Body of pancreas (tissue), 4 donors: ENCODE data around the gene RSRC1. TPM values are rescaled to one million over a fixed set of nuclear protein-coding genes. Genes with fewer than 3 reads are reported as not detected.
"Not testable (repeated sequence)": the region's sequence is repeated elsewhere in the genome, so short reads cannot be mapped to it uniquely, and the experiment has no call there.

Source experiments
- ATAC-seq: fragments of 150-250 bp; one replicate; pipeline ENCODE4 v1.9.1; 2016
- DNase-seq, 4 donors: peaks; one replicate each; pipeline ENCODE4 v3.0.0-alpha.2; 2019
- H3K27ac ChIP-seq, 4 donors: fragments of 200-600 bp; sonication (generic); 1 replicate in 3 of 4; 2 replicates in 1 of 4; pipeline versions ENCODE4 v1.5.1 to v1.6.1; 2016 to 2019; ENCODE audit warnings: mild to moderate bottlenecking in 1 of 4, mixed read lengths in 1 of 4, moderate library complexity in 1 of 4
- H3K27me3 ChIP-seq, 2 donors: fragments of 200-600 bp; sonication (generic); one replicate each; pipeline ENCODE4 v1.6.0; 2016; ENCODE audit warnings: mild to moderate bottlenecking in 1 of 2
- H3K36me3 ChIP-seq, 2 donors: fragments of 200-600 bp; sonication (generic); replicated peaks in 1 of 2; 2 replicates each; pipeline ENCODE4 v1.5.1; 2016; ENCODE audit warnings: low read depth in 2 of 2; ENCODE audit not compliant: insufficient read depth in 1 of 2
- H3K4me1 ChIP-seq: fragments of 200-600 bp; sonication (generic); one replicate; pipeline ENCODE4 v1.6.0; 2016
- H3K4me3 ChIP-seq, 2 donors: fragments of 200-600 bp; sonication (generic); 1 replicate in 1 of 2; 2 replicates in 1 of 2; pipeline ENCODE4 v1.5.1; 2016 to 2019
- H3K9me3 ChIP-seq, 3 donors: fragments of 200-600 bp; sonication (generic); 1 replicate in 2 of 3; 2 replicates in 1 of 3; pipeline ENCODE4 v1.5.1; 2016
- CTCF ChIP-seq, 7 experiments: fragments of 450-650 bp in 4 of 7; fragments of 200-600 bp in 3 of 7; sonication (generic) in 3 of 7; IDR thresholded peaks; one replicate each; pipeline ENCODE4 v1.5.1; 2016 to 2019; ENCODE audit warnings: antibody characterized with exemption in 7 of 7
- POLR2A ChIP-seq, 3 donors: fragments of 450-650 bp; IDR thresholded peaks; one replicate each; pipeline ENCODE4 v1.6.1; 2016; ENCODE audit warnings: antibody characterized with exemption in 3 of 3, mild to moderate bottlenecking in 2 of 3
- WGBS, 2 donors: methylation state at CpG; one replicate each; pipeline ENCODE4 v1.1.5; 2017; 5-methylcytosine and 5-hydroxymethylcytosine counted together
- intact Hi-C: fragments of 100-400 bp; cut with DNase I; formaldehyde crosslinking; loops from one replicate; pipeline ENCODE4 v1.15.1; 2023
- total RNA-seq, 2 donors: library from RNA; depleted of rRNA; stranded (reverse); fragments of >200 nt; gene quantifications; one replicate each; pipeline ENCODE4 v1.1.0, GENCODE V29; 2016

Gene RSRC1
- total RNA-seq, 2 donors from 2014 or later: 18.5 to 21.5 TPM

GRCh38 chr3:158308236-158308928, 198.5 kb downstream of the RSRC1 start:
- ATAC-seq (no peak), DNase-seq (no peak)
- no peak for TF ChIP-seq CTCF (IDR thresholded peaks at IDR 0.05)
- no peak for TF ChIP-seq POLR2A (IDR thresholded peaks at IDR 0.05)
- no peaks in the 10 kb centered on the region for H3K9me3 ChIP-seq
- no peaks in the 10 kb centered on the region for H3K36me3 ChIP-seq
- no peaks in the 10 kb centered on the region for H3K4me1 ChIP-seq
- intact Hi-C loops: no loop called here
- no peak overlapping the region for H3K27ac ChIP-seq
- WGBS, 2 donors: 94 to 97% methylated on average over 8 of the region's 8 CpGs
- no peak overlapping the region for H3K4me3 ChIP-seq
- H3K27me3 ChIP-seq: no peaks in the 10 kb centered on the region

GRCh38 chr3:158312560-158313141, 202.8 kb downstream of the RSRC1 start:
- H3K4me1 ChIP-seq: no peaks in the 10 kb centered on the region
- H3K27ac ChIP-seq: no peak overlapping the region
- H3K9me3 ChIP-seq: no peaks in the 10 kb centered on the region
- TF ChIP-seq POLR2A (IDR thresholded peaks at IDR 0.05) (no peak), CTCF (IDR thresholded peaks at IDR 0.05) (no peak)
- ATAC-seq: no peak
- H3K4me3 ChIP-seq: no peak overlapping the region
- H3K27me3 ChIP-seq: no peaks in the 10 kb centered on the region
- H3K36me3 ChIP-seq: no peaks in the 10 kb centered on the region
- intact Hi-C loops: no loop called here
- DNase-seq: no peak

GRCh38 chr3:158313338-158313927, 203.5 kb downstream of the RSRC1 start:
- no peak for ATAC-seq
- WGBS, 2 donors: 52 to 62% methylated on average over 3 of the region's 3 CpGs
- H3K4me3 ChIP-seq: no peak overlapping the region
- no peaks in the 10 kb centered on the region for H3K27me3 ChIP-seq
- no peak for DNase-seq
- TF ChIP-seq POLR2A (IDR thresholded peaks at IDR 0.05) (no peak), CTCF (IDR thresholded peaks at IDR 0.05) (no peak)
- H3K9me3 ChIP-seq: no peaks in the 10 kb centered on the region
- H3K27ac ChIP-seq: no peak overlapping the region
- no peaks in the 10 kb centered on the region for H3K4me1 ChIP-seq
- H3K36me3 ChIP-seq: no peaks in the 10 kb centered on the region
- intact Hi-C loops: no loop called here

GRCh38 chr3:158314426-158315357, 204.8 kb downstream of the RSRC1 start:
- no peak for DNase-seq
- no peaks in the 10 kb centered on the region for H3K27me3 ChIP-seq
- intact Hi-C loops: no loop called here
- H3K27ac ChIP-seq: no peak overlapping the region
- H3K4me3 ChIP-seq: no peak overlapping the region
- H3K9me3 ChIP-seq: no peaks in the 10 kb centered on the region
- H3K4me1 ChIP-seq: no peaks in the 10 kb centered on the region
- TF ChIP-seq POLR2A (IDR thresholded peaks at IDR 0.05) (no peak), CTCF (IDR thresholded peaks at IDR 0.05) (no peak)
- 95 to 98% methylated on average over 6 of the region's 6 CpGs for WGBS, 2 donors
- no peaks in the 10 kb centered on the region for H3K36me3 ChIP-seq
- no peak for ATAC-seq

- intact Hi-C loops, H3K36me3 ChIP-seq, H3K9me3 ChIP-seq, H3K4me3 ChIP-seq, H3K27ac ChIP-seq, ATAC-seq, H3K4me1 ChIP-seq, DNase-seq, H3K27me3 ChIP-seq: not testable (repeated sequence)
- WGBS, 2 donors: 48 to 54% methylated on average over 19 to 21 of the region's 21 CpGs
These were observed 220.0 kb downstream of the RSRC1 start for GRCh38 chr3:158329696-158330441.
